CD4-positive, alpha-beta T cell (primary cell): ENCODE data around the gene ACAP2. TPM values are rescaled to one million over a fixed set of nuclear protein-coding genes. Genes with fewer than 3 reads are reported as not detected.

ENCODE experiments used
- ATAC-seq: fragments of 200-7000 bp; cut with Tn5 transposase; one replicate; pipeline ENCODE4 v1.10.0; 2022; ENCODE audit warnings: mild to moderate bottlenecking; ENCODE audit not compliant: poor library complexity
- CTCF ChIA-PET: fragments of 350-600 bp; sonication (Branson Sonifier 250); formaldehyde crosslinking; loops from one replicate; lab custom pipeline; 2021; ENCODE audit warnings: antibody characterized with exemption, inconsistent platforms; lab: Charles Lee
- POLR2A ChIA-PET: fragments of 350-600 bp; sonication (Branson Sonifier 250); formaldehyde crosslinking; loops from one replicate; lab custom pipeline; 2021; ENCODE audit warnings: antibody characterized with exemption, inconsistent platforms; lab: Charles Lee
- DNase-seq, 14 experiments: peaks; one replicate each; pipeline ENCODE4 v3.0.0-alpha.2; 2013 to 2020; ENCODE audit warnings: mixed read lengths in 2 of 14
- H3K27ac ChIP-seq, 2 donors: one replicate each; pipeline versions ENCODE4 v1.5.1 to v1.7.0; 2013; ENCODE audit warnings: low read length in 2 of 2, low read depth in 1 of 2, mild to moderate bottlenecking in 1 of 2
- H3K27me3 ChIP-seq, 2 experiments: 1 replicate in 1 of 2; 2 replicates in 1 of 2; pipeline versions ENCODE4 v1.6.1 to v1.7.0; 2013; ENCODE audit warnings: low read length in 2 of 2, control low read depth in 1 of 2, mild to moderate bottlenecking in 1 of 2, moderate library complexity in 1 of 2; ENCODE audit not compliant: insufficient read depth in 2 of 2, control insufficient read depth in 1 of 2
- H3K36me3 ChIP-seq: one replicate; pipeline ENCODE4 v1.6.1; 2013; ENCODE audit warnings: low read length, control low read depth; ENCODE audit not compliant: insufficient read depth
- H3K4me1 ChIP-seq: one replicate; pipeline ENCODE4 v1.6.1; 2013; ENCODE audit warnings: low read length, control low read depth; ENCODE audit not compliant: insufficient read depth
- H3K4me3 ChIP-seq: one replicate; pipeline ENCODE4 v1.5.1; 2013; ENCODE audit warnings: mild to moderate bottlenecking, low read length, moderate library complexity
- H3K9me3 ChIP-seq, 2 experiments: 1 replicate in 1 of 2; 2 replicates in 1 of 2; pipeline versions ENCODE4 v1.6.1 to v1.7.0; 2013; ENCODE audit warnings: low read length in 2 of 2, mild to moderate bottlenecking in 2 of 2, control low read depth in 1 of 2, moderate library complexity in 1 of 2; ENCODE audit not compliant: control insufficient read depth in 1 of 2, insufficient read depth in 1 of 2
- H3K27ac Mint-ChIP-seq: one replicate; pipeline ENCODE4 v1.8.0; 2020; ENCODE audit warnings: mixed read lengths
- H3K27me3 Mint-ChIP-seq: one replicate; pipeline ENCODE4 v1.8.0; 2021; ENCODE audit warnings: mixed read lengths
- H3K36me3 Mint-ChIP-seq: one replicate; pipeline ENCODE4 v1.8.0; 2021; ENCODE audit warnings: low read depth, mixed read lengths
- H3K4me1 Mint-ChIP-seq: one replicate; pipeline ENCODE4 v1.8.0; 2021; ENCODE audit warnings: low read depth, mixed read lengths
- H3K4me3 Mint-ChIP-seq: one replicate; pipeline ENCODE4 v1.8.0; 2020; ENCODE audit warnings: mild to moderate bottlenecking, mixed read lengths
- H3K9me3 Mint-ChIP-seq: one replicate; pipeline ENCODE4 v1.8.0; 2020; ENCODE audit warnings: mixed read lengths
- intact Hi-C, 2 experiments: fragments of 100-400 bp; cut with DNase I in 1 of 2; cut with micrococcal nuclease in 1 of 2; formaldehyde crosslinking; loops; one replicate each; pipeline versions ENCODE4 v1.15.1 to v1.9.0; 2023 to 2025; cut with DNase I, micrococcal nuclease
- total RNA-seq, 174 experiments: library from RNA in 2 of 174; stranded (reverse) in 2 of 174; gene quantifications; one replicate each; pipeline ENCODE4 v1.2.3 and lab custom pipeline; 2021 to 2026
- TF ChIP-seq, protein P1 (sequence below): fragments of 200-600 bp; IDR thresholded peaks from one replicate; pipeline ENCODE4 v1.8.0; 2022; ENCODE audit warnings: antibody characterized with exemption, mild to moderate bottlenecking

The ACAP2 gene
- total RNA-seq, 2 experiments from 2014 or later: 50.7 to 51.4 TPM

DNA sequence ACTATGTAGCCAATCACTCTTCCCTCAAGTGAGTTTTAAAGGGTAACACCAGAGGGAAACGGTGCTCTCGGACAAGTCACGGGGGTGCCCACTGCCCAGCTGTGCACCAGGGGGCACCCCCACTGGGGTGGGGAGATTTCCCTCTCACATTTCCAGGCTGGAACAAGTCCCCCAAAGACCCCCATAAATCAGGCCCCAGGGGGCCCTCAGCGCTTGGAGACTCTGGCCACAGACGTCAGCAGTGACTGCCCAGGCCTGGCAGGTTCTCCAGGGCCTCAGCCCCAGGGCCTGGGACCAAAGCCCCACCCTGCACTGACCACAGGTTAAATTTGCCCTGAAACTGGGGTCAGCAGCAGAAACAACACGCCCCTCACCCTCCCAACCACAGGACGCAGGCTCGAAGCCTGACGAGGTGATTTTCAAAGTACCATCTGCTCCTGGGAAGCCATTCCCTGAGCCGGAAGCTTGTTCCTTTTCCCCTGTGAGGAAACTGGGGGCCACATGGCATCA is 188.8 kb downstream of the ACAP2 start:
- DNase-seq (no peak), ATAC-seq (no peak)
- ChIA-PET CTCF (no interaction called here), POLR2A (interaction anchor here (0.6 kb wide), 1 partner anchor 756 kb away, joined by 3 read pairs; no protein-coding TSS in a partner anchor)
- Mint-ChIP-seq H3K27ac (no peak overlapping the region), H3K9me3 (no peaks in the 10 kb centered on the region), H3K36me3 (no peaks in the 10 kb centered on the region), H3K4me1 (peaks cover 17% of the 10 kb centered on the region), H3K27me3 (no peaks in the 10 kb centered on the region), H3K4me3 (no peak overlapping the region)
- Histone ChIP-seq H3K4me3 (no peak overlapping the region), H3K4me1 (peaks cover 24% of the 10 kb centered on the region), H3K36me3 (no peaks in the 10 kb centered on the region), H3K27me3 (no peaks in the 10 kb centered on the region), H3K27ac (no peak overlapping the region), H3K9me3 (no peaks in the 10 kb centered on the region)
- TF ChIP-seq, protein P1, sequence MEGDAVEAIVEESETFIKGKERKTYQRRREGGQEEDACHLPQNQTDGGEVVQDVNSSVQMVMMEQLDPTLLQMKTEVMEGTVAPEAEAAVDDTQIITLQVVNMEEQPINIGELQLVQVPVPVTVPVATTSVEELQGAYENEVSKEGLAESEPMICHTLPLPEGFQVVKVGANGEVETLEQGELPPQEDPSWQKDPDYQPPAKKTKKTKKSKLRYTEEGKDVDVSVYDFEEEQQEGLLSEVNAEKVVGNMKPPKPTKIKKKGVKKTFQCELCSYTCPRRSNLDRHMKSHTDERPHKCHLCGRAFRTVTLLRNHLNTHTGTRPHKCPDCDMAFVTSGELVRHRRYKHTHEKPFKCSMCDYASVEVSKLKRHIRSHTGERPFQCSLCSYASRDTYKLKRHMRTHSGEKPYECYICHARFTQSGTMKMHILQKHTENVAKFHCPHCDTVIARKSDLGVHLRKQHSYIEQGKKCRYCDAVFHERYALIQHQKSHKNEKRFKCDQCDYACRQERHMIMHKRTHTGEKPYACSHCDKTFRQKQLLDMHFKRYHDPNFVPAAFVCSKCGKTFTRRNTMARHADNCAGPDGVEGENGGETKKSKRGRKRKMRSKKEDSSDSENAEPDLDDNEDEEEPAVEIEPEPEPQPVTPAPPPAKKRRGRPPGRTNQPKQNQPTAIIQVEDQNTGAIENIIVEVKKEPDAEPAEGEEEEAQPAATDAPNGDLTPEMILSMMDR: no peak
- intact Hi-C loops: loop anchor here in 1 of 2 experiments (10.0 kb wide), 1 partner anchor 109 kb away; no protein-coding TSS in a partner anchor

DNA sequence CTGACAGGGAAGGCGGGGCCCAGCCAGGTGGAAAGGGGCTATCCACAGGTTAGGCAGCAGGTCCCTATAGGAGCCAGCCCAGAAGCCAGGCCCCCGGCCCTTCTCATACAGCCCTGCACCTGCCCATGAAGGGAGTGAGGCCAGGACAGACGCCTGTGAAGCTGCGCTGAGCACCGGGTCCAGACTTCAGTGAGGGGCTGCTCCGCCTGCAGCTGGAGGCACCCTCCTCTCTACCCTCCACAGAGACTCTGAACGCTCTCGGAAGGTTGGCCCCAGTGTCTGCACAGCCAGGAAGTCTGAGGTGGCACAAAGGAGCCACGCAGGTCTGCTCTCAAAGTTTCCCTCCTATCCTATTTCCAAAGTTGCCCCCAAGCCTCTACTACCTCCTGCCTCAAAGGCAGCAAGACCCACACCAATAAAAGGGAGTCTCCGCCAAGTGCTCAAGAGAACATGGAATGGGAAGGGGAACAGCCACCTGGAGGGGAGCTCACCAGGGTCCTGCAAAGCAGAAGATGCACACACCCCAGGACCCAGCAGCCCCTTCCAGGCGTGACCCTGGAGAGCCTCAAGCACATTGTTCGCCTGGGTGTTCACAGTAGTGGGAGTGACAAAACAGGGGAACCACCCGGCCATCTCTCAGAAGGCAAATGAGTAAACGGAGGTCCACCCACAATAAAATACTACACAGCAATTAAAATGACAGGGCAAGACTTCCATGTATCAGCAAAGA is 191.3 kb downstream of the ACAP2 start:
- no peaks in the 10 kb centered on the region for H3K36me3 ChIP-seq
- CTCF ChIA-PET: no interaction called here
- no peak overlapping the region for H3K4me3 ChIP-seq
- H3K4me1 ChIP-seq: peaks cover 17% of the 10 kb centered on the region
- H3K9me3 ChIP-seq: no peaks in the 10 kb centered on the region
- Mint-ChIP-seq H3K27ac (no peak overlapping the region), H3K9me3 (no peaks in the 10 kb centered on the region), H3K4me1 (peaks cover 7% of the 10 kb centered on the region), H3K4me3 (no peak overlapping the region), H3K27me3 (no peaks in the 10 kb centered on the region), H3K36me3 (no peaks in the 10 kb centered on the region)
- POLR2A ChIA-PET: no interaction called here
- TF ChIP-seq, protein P1: no peak
- no peaks in the 10 kb centered on the region for H3K27me3 ChIP-seq
- intact Hi-C loops: loop anchor here in 1 of 2 experiments (10.0 kb wide), 1 partner anchor 107 kb away; no protein-coding TSS in a partner anchor
- DNase-seq (no peak), ATAC-seq (no peak)
- H3K27ac ChIP-seq: no peak overlapping the region

DNA sequence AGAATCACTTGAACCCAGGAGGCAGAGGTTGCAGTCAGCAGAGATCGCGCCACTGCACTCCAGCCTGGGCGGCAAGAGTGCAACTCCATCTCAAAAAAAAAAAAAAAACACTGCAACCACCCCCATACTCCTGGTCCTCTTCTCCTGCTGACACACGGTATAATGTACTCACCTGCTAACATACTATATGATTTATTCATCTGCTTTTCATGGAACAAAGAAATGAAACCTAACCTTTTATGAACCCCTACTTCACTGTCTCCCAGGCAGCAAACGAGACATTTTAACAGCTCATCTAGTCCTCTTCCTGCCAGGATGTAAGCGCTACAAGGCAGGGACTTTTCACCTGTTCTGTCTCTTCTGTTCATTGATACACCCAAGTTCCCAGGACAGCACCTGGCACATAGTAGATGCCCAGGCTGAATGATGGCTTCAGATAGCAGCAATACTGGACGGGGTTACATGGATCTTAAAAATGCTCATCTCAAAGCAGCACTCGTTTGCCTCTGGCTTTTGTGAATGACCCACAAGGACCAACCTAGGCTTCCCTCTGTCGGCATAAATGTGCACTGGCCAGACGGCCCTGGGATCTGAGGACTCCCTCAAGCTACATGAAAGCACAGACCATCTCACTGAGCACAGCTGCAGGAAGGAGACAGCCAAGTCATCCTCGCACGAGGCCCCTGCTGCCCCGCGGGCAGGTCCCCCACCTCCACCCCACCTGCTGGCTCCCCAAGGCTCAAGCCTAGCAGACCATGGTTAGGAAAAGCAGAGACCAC is 192.2 kb downstream of the ACAP2 start:
- Mint-ChIP-seq H3K9me3 (no peaks in the 10 kb centered on the region), H3K4me1 (peaks cover 7% of the 10 kb centered on the region), H3K36me3 (no peaks in the 10 kb centered on the region), H3K4me3 (peak overlapping the region; percentile 23), H3K27me3 (no peaks in the 10 kb centered on the region), H3K27ac (no peak overlapping the region)
- intact Hi-C loops: loop anchor here in 1 of 2 experiments (10.0 kb wide), 1 partner anchor 106 kb away; no protein-coding TSS in a partner anchor
- Histone ChIP-seq H3K36me3 (no peaks in the 10 kb centered on the region), H3K27ac (no peak overlapping the region), H3K4me1 (peaks cover 17% of the 10 kb centered on the region), H3K9me3 (no peaks in the 10 kb centered on the region), H3K4me3 (no peak overlapping the region), H3K27me3 (no peaks in the 10 kb centered on the region)
- ChIA-PET POLR2A (no interaction called here), CTCF (interaction anchor here (1.0 kb wide), 1 partner anchor 117 kb away, joined by 3 read pairs; no protein-coding TSS in a partner anchor)
- ATAC-seq (peak; percentile 56), DNase-seq (no peak)
- TF ChIP-seq, protein P1: no peak
